22Rv1 (cell line): ENCODE data around the gene PKP4.

Experiments used
- H3K27ac ChIP-seq: fragments of 450-650 bp; 2 replicates; pipeline ENCODE4 v1.5.1; 2017
- ZFX ChIP-seq: fragments of 450-650 bp; IDR thresholded peaks from 2 replicates; pipeline ENCODE4 v1.6.1; 2017; ENCODE audit warnings: antibody characterized with exemption, borderline replicate concordance
- TF ChIP-seq, protein P1 (sequence below): fragments of 450-650 bp; IDR thresholded peaks from 2 replicates; pipeline ENCODE4 v1.5.1; 2017; ENCODE audit warnings: mild to moderate bottlenecking

PKP4 gene

GRCh38 chr2:158712791-158713522, 256.2 kb downstream of the PKP4 start:
- no peak overlapping the region for H3K27ac ChIP-seq
- TF ChIP-seq, protein P1, sequence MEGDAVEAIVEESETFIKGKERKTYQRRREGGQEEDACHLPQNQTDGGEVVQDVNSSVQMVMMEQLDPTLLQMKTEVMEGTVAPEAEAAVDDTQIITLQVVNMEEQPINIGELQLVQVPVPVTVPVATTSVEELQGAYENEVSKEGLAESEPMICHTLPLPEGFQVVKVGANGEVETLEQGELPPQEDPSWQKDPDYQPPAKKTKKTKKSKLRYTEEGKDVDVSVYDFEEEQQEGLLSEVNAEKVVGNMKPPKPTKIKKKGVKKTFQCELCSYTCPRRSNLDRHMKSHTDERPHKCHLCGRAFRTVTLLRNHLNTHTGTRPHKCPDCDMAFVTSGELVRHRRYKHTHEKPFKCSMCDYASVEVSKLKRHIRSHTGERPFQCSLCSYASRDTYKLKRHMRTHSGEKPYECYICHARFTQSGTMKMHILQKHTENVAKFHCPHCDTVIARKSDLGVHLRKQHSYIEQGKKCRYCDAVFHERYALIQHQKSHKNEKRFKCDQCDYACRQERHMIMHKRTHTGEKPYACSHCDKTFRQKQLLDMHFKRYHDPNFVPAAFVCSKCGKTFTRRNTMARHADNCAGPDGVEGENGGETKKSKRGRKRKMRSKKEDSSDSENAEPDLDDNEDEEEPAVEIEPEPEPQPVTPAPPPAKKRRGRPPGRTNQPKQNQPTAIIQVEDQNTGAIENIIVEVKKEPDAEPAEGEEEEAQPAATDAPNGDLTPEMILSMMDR, result no peak
- no peak for TF ChIP-seq ZFX

DNA sequence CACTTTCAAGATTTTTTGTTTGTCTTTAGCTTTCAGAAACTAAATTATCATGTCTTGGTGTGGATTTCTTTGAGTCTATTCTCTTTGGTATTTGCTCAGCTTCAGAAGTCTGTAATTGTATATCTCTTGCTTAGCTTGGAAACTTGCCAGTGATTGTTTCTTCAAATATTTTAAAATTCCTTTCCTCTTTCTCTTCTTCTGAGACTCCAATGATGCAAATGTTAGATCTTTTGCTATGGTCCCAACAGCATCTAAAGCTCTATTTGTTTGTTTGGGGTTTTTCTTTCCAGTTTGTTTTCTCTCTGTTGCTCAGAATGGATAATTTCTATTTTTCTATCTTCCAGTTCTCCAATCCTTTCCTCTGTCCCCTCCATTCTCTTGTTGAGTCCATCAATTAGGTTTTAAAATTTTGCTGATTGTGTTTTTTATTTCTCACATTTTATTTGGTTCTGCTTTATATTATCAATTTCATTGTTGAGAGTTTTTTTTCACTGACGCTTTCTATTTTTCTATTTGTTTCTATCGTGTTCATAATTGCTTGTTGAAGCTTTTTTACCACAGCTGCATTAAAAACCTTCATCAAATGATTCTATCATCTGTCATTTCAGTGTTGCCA, 256.9 kb downstream of the PKP4 start:
- H3K27ac ChIP-seq, result no peak overlapping the region
- TF ChIP-seq ZFX, result no peak

- no peak overlapping the region for H3K27ac ChIP-seq
- TF ChIP-seq ZFX, result no peak
- TF ChIP-seq, protein P1, result no peak
Measured at GRCh38 chr2:158714420-158714819, 257.7 kb downstream of the PKP4 start.

GRCh38 chr2:158715357-158715756, 258.6 kb downstream of the PKP4 start:
- H3K27ac ChIP-seq, result no peak overlapping the region
- TF ChIP-seq ZFX, result no peak
- TF ChIP-seq, protein P1, result no peak

DNA sequence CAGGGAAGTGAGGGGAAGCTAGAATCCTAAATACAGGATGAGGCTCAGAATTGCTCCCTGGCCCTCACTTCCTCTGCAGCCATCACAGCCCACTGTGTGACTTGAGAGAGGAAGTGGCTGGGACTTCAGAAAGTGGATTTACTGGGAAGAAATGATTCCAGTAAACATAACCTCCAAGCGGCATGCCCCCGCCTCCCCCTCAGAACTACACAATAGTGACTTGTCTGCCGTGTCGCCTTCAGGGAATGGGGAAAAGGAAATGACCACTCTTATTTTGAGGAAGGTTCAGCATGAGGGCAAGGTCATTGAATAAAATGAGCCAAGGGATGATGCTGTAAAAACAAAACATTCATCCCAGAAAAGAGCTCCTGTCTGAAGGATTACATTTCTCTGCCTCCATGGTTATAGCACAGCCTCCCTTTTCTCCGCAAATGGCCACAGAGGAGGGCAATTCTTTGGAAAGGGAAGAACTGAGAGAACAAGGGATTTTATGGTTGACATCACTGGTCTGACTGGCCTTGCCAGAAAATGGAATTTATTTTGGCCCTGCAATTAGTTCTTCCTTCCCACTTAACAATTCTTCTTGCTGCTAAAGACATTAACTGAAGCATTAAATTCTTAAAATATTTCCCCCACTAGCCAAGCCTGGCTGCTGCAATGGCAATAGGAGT, 259.5 kb downstream of the PKP4 start:
- H3K27ac ChIP-seq, result no peak overlapping the region
- TF ChIP-seq, protein P1, result no peak
- TF ChIP-seq ZFX, result no peak

GRCh38 chr2:158716921-158717320, 260.2 kb downstream of the PKP4 start:
- H3K27ac ChIP-seq, result no peak overlapping the region
- TF ChIP-seq, protein P1, result no peak
- no peak for TF ChIP-seq ZFX

- TF ChIP-seq ZFX, result no peak
Measured at GRCh38 chr2:158717366-158718195, 260.8 kb downstream of the PKP4 start.

More at GRCh38 chr2:158717366-158718195, 260.8 kb downstream of the PKP4 start:
- H3K27ac ChIP-seq, result no peak overlapping the region
